ENCODE results near the gene C1QTNF9B.

DNA sequence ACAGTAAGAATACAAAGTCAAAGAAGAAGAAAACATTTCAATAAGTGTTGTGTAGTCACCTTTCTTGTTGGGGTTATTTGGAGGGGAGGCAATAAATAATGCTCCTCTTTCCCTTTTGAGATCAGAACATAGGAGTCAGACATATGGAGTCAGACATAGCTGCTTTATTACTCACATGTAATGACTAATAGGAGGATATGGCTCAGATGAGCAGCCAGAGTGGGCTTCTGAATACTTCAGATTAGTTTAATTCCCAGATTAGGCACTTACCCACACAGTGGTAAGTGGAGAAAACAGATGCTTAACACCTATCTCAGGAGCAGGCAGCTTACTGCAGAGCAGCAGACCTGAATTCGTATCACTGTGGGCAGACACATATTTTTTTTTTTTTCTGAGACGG, 31.7 kb upstream of the C1QTNF9B start:
- TF ChIP-seq CTCF (IDR thresholded peaks at IDR 0.05; ENCODE audit: low read depth, low read length) (no peak), EZH2phosphoT487 (IDR thresholded peaks at IDR 0.05; ENCODE audit: low read depth) (no peak)

Data from OCI-LY3 (cell line).